ENCODE measurements around the gene SLAMF9.

The SLAMF9 gene

GRCh38 chr1:159931101-159931794, 22.8 kb downstream of the SLAMF9 start:
- CTCF ChIA-PET = interaction anchor here (0.6 to 13.3 kb wide), 3 partner anchors 8 to 75 kb away, joined by 3 to 232 read pairs (median 4); no protein-coding TSS in a partner anchor
- no peak for DNase-seq (ENCODE audit: extremely low spot score)
- POLR2A ChIA-PET = no interaction called here
- no peak for TF ChIP-seq CTCF (IDR thresholded peaks at IDR 0.05; ENCODE audit: control extremely low read depth, extremely low read depth, low read depth, missing control alignments)

- ChIA-PET POLR2A (interaction anchor here (0.9 kb wide), 1 partner anchor 8 kb away, joined by 3 read pairs; no protein-coding TSS in a partner anchor), CTCF (interaction anchor here (0.6 to 13.3 kb wide), 2 partner anchors 40 to 75 kb away, joined by 3 to 232 read pairs; no protein-coding TSS in a partner anchor)
- no peak for DNase-seq (ENCODE audit: extremely low spot score)
These were observed 23.4 kb downstream of the SLAMF9 start for GRCh38 chr1:159930634-159931033.

GRCh38 chr1:159930216-159930615, 23.8 kb downstream of the SLAMF9 start:
- no peak for DNase-seq (ENCODE audit: extremely low spot score)
- TF ChIP-seq CTCF (IDR thresholded peaks at IDR 0.05; ENCODE audit: control extremely low read depth, extremely low read depth, low read depth, missing control alignments) = no peak
- ChIA-PET CTCF (interaction anchor here (0.6 to 13.3 kb wide), 2 partner anchors 76 to 140 kb away, joined by 3 to 232 read pairs; no protein-coding TSS in a partner anchor), POLR2A (interaction anchor here (0.9 to 1.0 kb wide), 2 partner anchors 8 to 553 kb away, joined by 3 read pairs; no protein-coding TSS in a partner anchor)

More at GRCh38 chr1:159930634-159931033, 23.4 kb downstream of the SLAMF9 start:
- no peak for TF ChIP-seq CTCF (IDR thresholded peaks at IDR 0.05; ENCODE audit: control extremely low read depth, extremely low read depth, low read depth, missing control alignments)

GRCh38 chr1:159929155-159930051, 24.6 kb downstream of the SLAMF9 start:
- ChIA-PET POLR2A (interaction anchor here (0.9 to 1.0 kb wide), 2 partner anchors 9 to 554 kb away, joined by 3 read pairs; no protein-coding TSS in a partner anchor), CTCF (interaction anchor here (0.6 to 13.3 kb wide), 2 partner anchors 76 to 139 kb away, joined by 3 to 232 read pairs; no protein-coding TSS in a partner anchor)
- TF ChIP-seq CTCF (IDR thresholded peaks at IDR 0.05; ENCODE audit: control extremely low read depth, extremely low read depth, low read depth, missing control alignments) = no peak
- no peak for DNase-seq (ENCODE audit: extremely low spot score)

- no peak for TF ChIP-seq CTCF (IDR thresholded peaks at IDR 0.05; ENCODE audit: control extremely low read depth, extremely low read depth, low read depth, missing control alignments)
- CTCF ChIA-PET = interaction anchor here (2.4 to 13.3 kb wide), 3 partner anchors 8 to 78 kb away, joined by 15 to 232 read pairs (median 24); no protein-coding TSS in a partner anchor
- DNase-seq (ENCODE audit: extremely low spot score) = no peak
- POLR2A ChIA-PET = interaction anchor here (0.9 kb wide), 1 partner anchor 13 kb away, joined by 3 read pairs; no protein-coding TSS in a partner anchor
These were observed 25.5 kb downstream of the SLAMF9 start for GRCh38 chr1:159928491-159929050.
